Astrocyte of the spinal cord (primary cell): Measurements from ENCODE around the gene WNT9B.

Experiments
- DNase-seq: peaks from one replicate; pipeline ENCODE4 v3.0.0; 2011; ENCODE audit warnings: low read depth, low spot score
- H3K4me3 ChIP-seq: 2 replicates; pipeline ENCODE4 v1.5.1; 2011; ENCODE audit warnings: low read depth, mild to moderate bottlenecking, low read length, moderate library complexity
- CTCF ChIP-seq: IDR thresholded peaks from 2 replicates; pipeline ENCODE4 v1.5.1; 2012; ENCODE audit warnings: low read depth, mild to moderate bottlenecking, low read length, inconsistent platforms
- in situ Hi-C: cut with HindIII; loops from 2 replicates; pipeline ENCODE4 v1.10.0; 2017; ENCODE audit warnings: low sequenced_read_pairs

The WNT9B gene

DNA sequence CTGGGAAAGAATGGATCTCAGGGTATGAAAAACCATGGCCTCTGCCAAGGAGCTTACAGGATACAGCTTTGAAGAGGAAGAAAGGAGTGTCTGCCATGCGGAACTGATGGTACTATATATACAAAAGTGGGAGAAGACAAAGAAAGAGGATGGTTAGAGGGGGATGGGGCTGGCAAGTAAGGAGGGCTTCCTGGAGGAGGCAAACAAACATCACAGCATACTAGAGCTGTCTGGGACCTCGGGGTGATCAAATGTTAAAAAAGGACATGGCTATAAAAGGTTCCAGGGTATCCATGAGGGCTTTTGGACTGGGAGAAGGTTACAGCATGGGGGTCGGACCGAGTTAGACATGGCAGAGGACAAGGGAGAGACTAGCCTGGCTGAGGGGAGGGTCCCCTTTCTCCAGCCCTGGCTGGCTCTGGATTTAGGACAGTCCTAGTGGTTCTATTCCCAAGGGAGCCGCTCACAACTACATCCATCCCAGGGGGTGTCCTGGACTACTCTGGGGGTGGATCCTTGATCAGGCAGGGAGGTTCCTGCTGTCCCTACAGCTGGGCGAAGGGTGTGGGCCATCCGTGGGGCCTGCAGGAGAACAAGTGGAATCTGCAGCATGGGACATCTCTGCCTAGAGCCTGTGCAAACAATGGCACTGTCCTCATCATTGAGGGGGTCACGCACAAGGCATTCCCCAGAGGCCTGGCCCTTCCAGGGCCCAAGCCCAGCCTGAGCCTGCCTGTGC lies 12.2 kb downstream of the WNT9B start:
- in situ Hi-C loops: no loop called here
- no peak for TF ChIP-seq CTCF
- DNase-seq: no peak
- H3K4me3 ChIP-seq: no peak overlapping the region

DNA sequence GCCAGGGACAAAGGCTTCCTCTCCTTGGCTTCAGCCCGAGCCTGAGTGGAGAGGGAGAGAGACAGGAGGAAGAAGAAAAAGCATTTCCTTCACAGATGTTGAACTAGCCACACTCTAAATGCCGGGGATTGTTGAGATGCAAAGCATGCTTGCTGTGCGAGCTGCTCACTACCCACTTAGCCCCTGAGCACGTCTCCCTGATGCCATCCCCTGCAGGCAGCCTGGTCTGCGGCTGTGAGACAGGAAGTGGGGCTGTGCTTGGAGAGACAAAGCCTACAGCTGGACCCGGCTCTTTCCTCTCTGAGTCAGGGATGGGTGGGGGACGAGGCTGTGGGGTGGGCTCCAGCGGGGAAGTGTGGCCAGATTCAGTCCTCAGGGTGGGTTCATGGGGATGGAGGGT lies 13.7 kb downstream of the WNT9B start:
- TF ChIP-seq CTCF: no peak
- no peak overlapping the region for H3K4me3 ChIP-seq
- peak; percentile 28 for DNase-seq
- in situ Hi-C loops: no loop called here

DNA sequence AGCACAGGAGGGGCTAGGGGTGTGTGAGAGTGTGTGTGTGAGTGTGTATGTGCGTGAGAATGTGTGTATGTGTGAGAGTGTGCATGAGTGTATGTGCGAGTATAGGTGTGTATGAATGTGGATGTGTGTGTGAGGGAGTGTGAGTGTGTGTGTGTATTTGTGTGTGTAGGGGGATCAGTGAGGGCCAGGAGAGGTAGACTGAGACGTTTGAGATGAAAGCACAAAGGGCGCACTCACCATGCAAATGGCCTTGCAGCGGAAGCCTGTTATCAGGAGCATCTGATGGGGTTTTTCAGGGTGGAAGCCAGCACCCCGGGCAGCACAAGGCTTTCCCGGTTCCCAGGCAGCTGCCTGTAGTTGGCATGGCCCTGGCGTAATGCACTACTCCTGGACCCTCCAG lies 14.9 kb downstream of the WNT9B start:
- DNase-seq: no peak
- no peak for TF ChIP-seq CTCF
- H3K4me3 ChIP-seq: no peak overlapping the region
- in situ Hi-C loops: no loop called here

DNA sequence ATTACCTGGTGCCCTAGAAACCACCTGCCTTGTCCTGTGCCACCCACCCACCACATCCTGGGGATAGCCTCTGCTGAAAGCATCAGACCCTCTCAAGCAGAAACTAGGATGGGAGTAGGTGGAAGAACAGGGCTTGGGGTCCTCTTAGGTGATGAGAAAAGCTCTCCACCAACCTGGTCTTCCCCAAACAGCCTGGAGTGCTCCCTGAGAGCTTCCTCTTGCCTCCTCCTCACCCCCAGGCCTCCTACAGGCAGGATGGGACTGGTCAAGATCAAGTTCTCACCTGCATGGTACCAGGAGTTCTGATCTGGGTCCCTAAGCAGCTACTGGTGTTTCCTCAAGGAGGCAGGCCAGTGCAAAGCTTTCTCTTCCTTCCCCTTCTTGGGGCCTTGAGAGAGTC lies 15.4 kb downstream of the WNT9B start:
- in situ Hi-C loops: no loop called here
- no peak overlapping the region for H3K4me3 ChIP-seq
- no peak for DNase-seq
- no peak for TF ChIP-seq CTCF

DNA sequence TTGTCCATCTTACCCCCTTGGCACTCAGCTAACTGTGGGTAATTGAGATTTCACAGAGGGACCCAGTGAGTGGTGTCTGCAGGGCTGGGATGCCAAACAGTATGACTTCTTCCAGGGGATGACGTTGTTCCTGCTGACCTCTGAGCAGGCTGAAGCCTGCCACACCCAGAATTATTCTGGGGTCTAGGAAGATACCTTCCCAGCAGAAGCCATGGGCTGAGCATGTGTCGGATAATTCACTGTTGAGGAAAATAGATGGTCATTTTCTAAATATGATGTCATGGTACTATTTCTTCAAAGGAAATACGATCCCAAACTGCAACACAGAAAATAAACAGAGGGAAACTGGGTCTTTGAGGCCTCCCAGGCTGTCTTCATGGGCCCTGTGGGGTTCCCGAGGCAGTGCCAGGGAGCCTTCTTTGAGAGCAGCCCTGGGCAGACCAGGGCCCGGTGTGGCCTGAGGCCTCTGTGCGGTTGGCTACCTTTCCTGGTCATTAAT lies 17.4 kb downstream of the WNT9B start:
- peak; percentile 44 for DNase-seq
- H3K4me3 ChIP-seq: no peak overlapping the region
- TF ChIP-seq CTCF: no peak
- in situ Hi-C loops: no loop called here

- no peak overlapping the region for H3K4me3 ChIP-seq
- in situ Hi-C loops: no loop called here
- no peak for TF ChIP-seq CTCF
- no peak for DNase-seq
These were observed 17.9 kb downstream of the WNT9B start for GRCh38 chr17:46869296-46869695.
